H1 (cell line): ENCODE measurements around the gene CROCC. TPM values are rescaled to one million over a fixed set of nuclear protein-coding genes. Genes with fewer than 3 reads are reported as not detected.

Experiments
- CTCF ChIA-PET: fragments of 300-600 bp; sonication (Branson Sonifier 250); formaldehyde crosslinking; loops from one replicate; lab custom pipeline; 2021; ENCODE audit not compliant: partially characterized antibody; lab: Charles Lee
- POLR2A ChIA-PET: fragments of 300-600 bp; sonication (Branson Sonifier 250); formaldehyde crosslinking; loops from one replicate; lab custom pipeline; 2021; ENCODE audit warnings: inconsistent platforms; ENCODE audit not compliant: partially characterized antibody; lab: Charles Lee
- DNase-seq, 2 experiments: peaks; one replicate each; pipeline versions ENCODE4 v3.0.0 to v3.0.0-alpha.2; 2010 to 2022; ENCODE audit warnings: low spot score in 2 of 2, low read depth in 1 of 2, mixed read lengths in 1 of 2
- FAIRE-seq: peaks from 2 replicates; lab custom pipeline; 2011; peaks lifted over from hg19 to GRCh38; lab: Jason Lieb, UNC
- H2AFZ ChIP-seq: 2 replicates; pipeline ENCODE4 v1.8.1; 2012; ENCODE audit warnings: low read length, inconsistent platforms
- H2AK5ac ChIP-seq: 2 replicates; pipeline ENCODE4 v1.6.1; 2013; ENCODE audit warnings: low read depth, low read length
- H2BK120ac ChIP-seq: replicated peaks from 2 replicates; pipeline ENCODE3; 2013; ENCODE audit warnings: low read depth, low read length, inconsistent platforms
- H2BK12ac ChIP-seq: 2 replicates; pipeline ENCODE4 v1.6.1; 2013; ENCODE audit warnings: low read depth, low read length
- H2BK15ac ChIP-seq: 2 replicates; pipeline ENCODE4 v1.6.1; 2013; ENCODE audit warnings: low read length
- H2BK20ac ChIP-seq: 2 replicates; pipeline ENCODE4 v1.6.1; 2013; ENCODE audit warnings: low read length
- H2BK5ac ChIP-seq: 2 replicates; pipeline ENCODE4 v1.6.1; 2013; ENCODE audit warnings: low read depth, low read length
- H3K14ac ChIP-seq: 2 replicates; pipeline ENCODE4 v1.6.1; 2013; ENCODE audit warnings: inconsistent platforms; ENCODE audit not compliant: insufficient read length
- H3K18ac ChIP-seq: 2 replicates; pipeline ENCODE4 v1.6.1; 2013; ENCODE audit warnings: low read length; ENCODE audit errors: extremely low read depth
- H3K23ac ChIP-seq: 2 replicates; pipeline ENCODE4 v1.6.1; 2013; ENCODE audit warnings: inconsistent platforms; ENCODE audit not compliant: insufficient read length
- H3K23me2 ChIP-seq: 2 replicates; pipeline ENCODE4 v1.6.1; 2013; ENCODE audit warnings: low read depth, low read length
- H3K27ac ChIP-seq: 2 replicates; pipeline ENCODE4 v1.6.1; 2011; ENCODE audit warnings: low read depth, low read length, inconsistent platforms
- H3K27me3 ChIP-seq, 4 experiments: replicated peaks in 1 of 4; 1 replicate in 1 of 4; 2 replicates in 3 of 4; pipeline versions ENCODE4 v1.6.1 to v1.8.1; 2011 to 2013; ENCODE audit warnings: low read length in 3 of 4, mild to moderate bottlenecking in 3 of 4, inconsistent platforms in 2 of 4, mixed read lengths in 2 of 4, moderate library complexity in 1 of 4; ENCODE audit not compliant: control insufficient read depth in 3 of 4, insufficient read depth in 3 of 4; ENCODE audit errors: extremely low read depth in 1 of 4
- H3K36me3 ChIP-seq, 4 experiments: 2 replicates each; pipeline versions ENCODE4 v1.6.1 to v1.8.1; 2011 to 2013; ENCODE audit warnings: mild to moderate bottlenecking in 4 of 4, low read length in 3 of 4, moderate library complexity in 2 of 4, control low read depth in 1 of 4, inconsistent platforms in 1 of 4; ENCODE audit not compliant: insufficient read depth in 4 of 4, control insufficient read depth in 2 of 4
- H3K4ac ChIP-seq: replicated peaks from 2 replicates; pipeline ENCODE3; 2013; ENCODE audit warnings: low read length, low read depth, mixed read lengths, inconsistent platforms; ENCODE audit not compliant: insufficient read length
- H3K4me1 ChIP-seq, 4 experiments: replicated peaks in 1 of 4; 1 replicate in 1 of 4; 2 replicates in 3 of 4; pipeline versions ENCODE4 v1.6.1 to v1.8.1; 2011 to 2013; ENCODE audit warnings: low read length in 3 of 4, inconsistent platforms in 2 of 4, mixed read lengths in 1 of 4; ENCODE audit not compliant: insufficient read depth in 4 of 4, control insufficient read depth in 3 of 4
- H3K4me2 ChIP-seq, 2 experiments: 2 replicates each; pipeline versions ENCODE4 v1.6.1 to v1.8.1; 2011 to 2013; ENCODE audit warnings: low read depth in 2 of 2, low read length in 2 of 2, control low read depth in 1 of 2, inconsistent platforms in 1 of 2, mild to moderate bottlenecking in 1 of 2; ENCODE audit not compliant: insufficient read depth in 1 of 2
- H3K4me3 ChIP-seq, 4 experiments: fragments of 200-600, 300-600 bp in 1 of 4; sonication (generic), shearing (Covaris generic), sonication (Bioruptor Twin) in 1 of 4; 2 replicates each; pipeline versions ENCODE4 v1.5.1 to v1.8.1; 2011 to 2016; ENCODE audit warnings: low read length in 4 of 4, low read depth in 3 of 4, control low read depth in 2 of 4, inconsistent platforms in 2 of 4, mild to moderate bottlenecking in 2 of 4, mixed read lengths in 1 of 4, moderate library complexity in 1 of 4; ENCODE audit not compliant: insufficient read depth in 2 of 4; ENCODE audit errors: extremely low read depth in 1 of 4
- H3K56ac ChIP-seq: replicated peaks from 2 replicates; pipeline ENCODE3; 2013; ENCODE audit warnings: low read depth, mild to moderate bottlenecking, mixed read lengths, low read length, inconsistent platforms; ENCODE audit not compliant: insufficient read length
- H3K79me1 ChIP-seq: 2 replicates; pipeline ENCODE4 v1.6.1; 2013; ENCODE audit warnings: low read depth, low read length, control low read depth
- H3K79me2 ChIP-seq, 2 experiments: 2 replicates each; pipeline versions ENCODE4 v1.6.1 to v1.8.1; 2012 to 2013; ENCODE audit warnings: low read length in 2 of 2, mild to moderate bottlenecking in 2 of 2, inconsistent platforms in 1 of 2; ENCODE audit not compliant: insufficient read depth in 2 of 2, control insufficient read depth in 1 of 2
- H3K9ac ChIP-seq, 4 experiments: replicated peaks in 1 of 4; 1 replicate in 1 of 4; 2 replicates in 3 of 4; pipeline versions ENCODE4 v1.6.1 to v1.8.1; 2011 to 2013; ENCODE audit warnings: low read depth in 3 of 4, low read length in 3 of 4, control low read depth in 2 of 4, mild to moderate bottlenecking in 2 of 4, moderate library complexity in 2 of 4, inconsistent platforms in 1 of 4; ENCODE audit errors: extremely low read depth in 1 of 4
- H3K9me3 ChIP-seq, 2 experiments: 2 replicates each; pipeline versions ENCODE4 v1.6.1 to v1.8.1; 2012 to 2013; ENCODE audit warnings: mild to moderate bottlenecking in 2 of 2, moderate library complexity in 2 of 2, control low read depth in 1 of 2, inconsistent platforms in 1 of 2, low read depth in 1 of 2, low read length in 1 of 2, mixed read lengths in 1 of 2; ENCODE audit not compliant: insufficient read depth in 2 of 2
- H4K20me1 ChIP-seq, 2 experiments: replicated peaks in 1 of 2; 2 replicates each; pipeline versions ENCODE3 to v1.8.1; 2011 to 2013; ENCODE audit warnings: inconsistent platforms in 2 of 2, low read length in 2 of 2, mild to moderate bottlenecking in 1 of 2; ENCODE audit not compliant: insufficient read depth in 2 of 2, control insufficient read depth in 1 of 2
- H4K5ac ChIP-seq: 2 replicates; pipeline ENCODE4 v1.6.1; 2013; ENCODE audit warnings: low read length, low read depth, mixed read lengths, inconsistent platforms; ENCODE audit not compliant: insufficient read length
- H4K8ac ChIP-seq: 2 replicates; pipeline ENCODE4 v1.8.0; 2013; ENCODE audit warnings: mild to moderate bottlenecking, moderate library complexity, low read length, inconsistent platforms; ENCODE audit not compliant: insufficient read depth; ENCODE audit errors: extremely low read depth
- H4K91ac ChIP-seq: replicated peaks from 2 replicates; pipeline ENCODE3; 2013; ENCODE audit warnings: low read length, mixed read lengths, inconsistent platforms; ENCODE audit not compliant: insufficient read length
- ASH2L ChIP-seq: fragments of 200-600, 300-600 bp; sonication (generic); IDR thresholded peaks from one replicate; pipeline ENCODE4 v1.7.1; 2017; ENCODE audit warnings: low read length
- BRCA1 ChIP-seq: IDR thresholded peaks from 2 replicates; pipeline ENCODE4 v1.6.1; 2012; ENCODE audit warnings: low read depth, low read length, improper control_type of control experiment
- CHD2 ChIP-seq: IDR thresholded peaks from 2 replicates; pipeline ENCODE4 v1.6.1; 2012; ENCODE audit warnings: low read length, improper control_type of control experiment
- GTF2F1 ChIP-seq: IDR thresholded peaks from 2 replicates; pipeline ENCODE4 v1.6.1; 2012; ENCODE audit warnings: low read depth, low read length, improper control_type of control experiment, borderline replicate concordance
- POU5F1 ChIP-seq: IDR thresholded peaks from 2 replicates; pipeline ENCODE4 v1.6.1; 2011; ENCODE audit warnings: low read depth, mild to moderate bottlenecking, low read length, moderate library complexity
- SAP30 ChIP-seq: fragments of 300-600 bp; sonication (generic); IDR thresholded peaks from 2 replicates; pipeline ENCODE4 v1.7.1; 2012; ENCODE audit warnings: low read length, moderate library complexity, mild to moderate bottlenecking, inconsistent platforms; ENCODE audit not compliant: insufficient read depth, insufficient replicate concordance
- SP1 ChIP-seq: IDR thresholded peaks from 2 replicates; pipeline ENCODE4 v1.6.1; 2011; ENCODE audit warnings: low read depth, low read length
- SUZ12 ChIP-seq: fragments of 200-600 bp; sonication (generic); IDR thresholded peaks from 2 replicates; pipeline ENCODE4 v1.6.1; 2012; ENCODE audit warnings: mild to moderate bottlenecking, inconsistent platforms, low read length, moderate library complexity, mixed read lengths
- USF2 ChIP-seq: IDR thresholded peaks from 2 replicates; pipeline ENCODE4 v1.6.1; 2011; ENCODE audit warnings: low read length, improper control_type of control experiment
- YY1 ChIP-seq: IDR thresholded peaks from 2 replicates; pipeline ENCODE4 v1.6.1; 2011; ENCODE audit warnings: low read depth, mild to moderate bottlenecking, low read length
- ZNF274 ChIP-seq: IDR thresholded peaks from 2 replicates; pipeline ENCODE4 v1.7.0; 2012; ENCODE audit warnings: low read length, borderline replicate concordance; ENCODE audit errors: extremely low read depth
- WGBS, 2 experiments: shearing (Covaris generic) in 1 of 2; methylation state at CpG; one replicate each; pipeline versions ENCODE4 v1.1.6 to v1.1.7; 2013 to 2015; ENCODE audit warnings: low lambda C conversion rate in 2 of 2, mixed read lengths in 2 of 2, inconsistent platforms in 1 of 2, low coverage in 1 of 2, missing lambda C conversion rate in 1 of 2; ENCODE audit not compliant: insufficient replicate concordance in 2 of 2, insufficient coverage in 1 of 2, insufficient read length in 1 of 2; ENCODE audit errors: extremely low coverage in 1 of 2, missing lambda C conversion rate in 1 of 2; 5-methylcytosine and 5-hydroxymethylcytosine counted together
- polyA plus RNA-seq, 7 experiments: library from polyadenylated mRNA; depleted of rRNA in 3 of 7; stranded (reverse) in 5 of 7; unstranded in 2 of 7; fragments of >200 nt in 5 of 7; fragments of 200-250 nt in 2 of 7; gene quantifications; 1 replicate in 5 of 7; 2 replicates in 1 of 7; 4 replicates in 1 of 7; pipeline versions ENCODE4 v1.2.1 to v1.2.3, GENCODE V29; 2011 to 2013; ENCODE audit warnings: missing spikeins in 2 of 7, mixed read lengths in 2 of 7
- total RNA-seq: library from RNA; stranded (reverse); fragmentation: NEBNext Ultra II Directional; extraction: Animal tissue kit (Norgen Biotek cat#: 25700); gene quantifications from 2 replicates; pipeline ENCODE4 v1.2.1, GENCODE V29; 2021
- TF ChIP-seq, protein P1 (sequence below): IDR thresholded peaks from 2 replicates; pipeline ENCODE4 v1.6.1; 2012; ENCODE audit warnings: inconsistent platforms
- TF ChIP-seq, protein P2 (sequence below): IDR thresholded peaks from 2 replicates; pipeline ENCODE4 v1.6.1; 2011; ENCODE audit warnings: low read depth, mild to moderate bottlenecking, low read length; ENCODE audit not compliant: insufficient read depth

CROCC gene
- total and polyA plus RNA-seq, 2 of the 8 experiments (the other 6 are each of a cell fraction or from before 2014, with no cell fraction given), result 12.1 to 39.5 TPM

GRCh38 chr1:16998589-16998988 lies 76.9 kb downstream of the CROCC start:
- no peak overlapping the region for H2BK15ac ChIP-seq
- no peak overlapping the region for H4K91ac ChIP-seq
- no peak overlapping the region for H3K14ac ChIP-seq
- H3K4me1 ChIP-seq, result no peaks in the 10 kb centered on the region
- no peak overlapping the region for H2AFZ ChIP-seq
- no peaks in the 10 kb centered on the region for H3K79me2 ChIP-seq
- H3K18ac ChIP-seq, result no peak overlapping the region
- H4K5ac ChIP-seq, result no peak overlapping the region
- WGBS, 2 experiments, result 93% methylated on average over 10 of the region's 10 CpGs; no CpG with 5 or more reads in 1 of the 2 experiments
- no peak overlapping the region for H3K9ac ChIP-seq
- DNase-seq (no peak), FAIRE-seq (no peak)
- no peak overlapping the region for H4K8ac ChIP-seq
- H3K4me3 ChIP-seq, result no peak overlapping the region
- H3K79me1 ChIP-seq, result no peaks in the 10 kb centered on the region
- no peak overlapping the region for H3K4me2 ChIP-seq
- no peak overlapping the region for H3K4ac ChIP-seq
- no peak overlapping the region for H2AK5ac ChIP-seq
- no peak overlapping the region for H3K56ac ChIP-seq
- peaks cover 0 to 7% of the 10 kb centered on the region in 2 experiments for H4K20me1 ChIP-seq
- H3K23me2 ChIP-seq, result no peaks in the 10 kb centered on the region
- no peak overlapping the region for H2BK5ac ChIP-seq
- H3K27me3 ChIP-seq, result no peaks in the 10 kb centered on the region
- no peak overlapping the region for H3K27ac ChIP-seq
- H2BK120ac ChIP-seq, result no peak overlapping the region
- no peak overlapping the region for H3K23ac ChIP-seq
- no peaks in the 10 kb centered on the region for H3K9me3 ChIP-seq
- no peak overlapping the region for H2BK12ac ChIP-seq
- H3K36me3 ChIP-seq, result peaks cover 2 to 39% (median 19%) of the 10 kb centered on the region in 4 experiments; a peak in 7 of 8 replicates
- ChIA-PET CTCF (interaction anchor here (0.6 to 11.4 kb wide), 5 partner anchors 11 to 47 kb away, joined by 3 to 164 read pairs (median 7); partner anchors contain the start of gene MFAP2), POLR2A (no interaction called here)
- H2BK20ac ChIP-seq, result no peak overlapping the region
- TF ChIP-seq ZNF274 (no peak), ASH2L (no peak), SUZ12 (no peak), POU5F1 (no peak), USF2 (no peak), SAP30 (no peak), CHD2 (no peak), BRCA1 (no peak), YY1 (no peak), SP1 (no peak), GTF2F1 (no peak)
- TF ChIP-seq, protein P1, sequence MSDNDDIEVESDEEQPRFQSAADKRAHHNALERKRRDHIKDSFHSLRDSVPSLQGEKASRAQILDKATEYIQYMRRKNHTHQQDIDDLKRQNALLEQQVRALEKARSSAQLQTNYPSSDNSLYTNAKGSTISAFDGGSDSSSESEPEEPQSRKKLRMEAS, result no peak
- TF ChIP-seq, protein P2, sequence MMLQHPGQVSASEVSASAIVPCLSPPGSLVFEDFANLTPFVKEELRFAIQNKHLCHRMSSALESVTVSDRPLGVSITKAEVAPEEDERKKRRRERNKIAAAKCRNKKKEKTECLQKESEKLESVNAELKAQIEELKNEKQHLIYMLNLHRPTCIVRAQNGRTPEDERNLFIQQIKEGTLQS, result no peak
